ENCODE results near the gene HSF4. TPM values are rescaled to one million over a fixed set of nuclear protein-coding genes. Genes with fewer than 3 reads are reported as not detected.

Gene HSF4
- total RNA-seq, 1 experiment from 2014 or later = 1.2 TPM

GRCh38 chr16:67191995-67192681, 27.6 kb downstream of the HSF4 start, which contains the start of gene E2F4:
E2F4 (plus strand) TSS chr16:67192155; CDS start chr16:67192228, 73 bp downstream.
- no CpG with 5 or more reads among the region's 54 CpGs for WGBS (ENCODE audit: extremely low coverage, insufficient read length, low lambda C conversion rate)
- Histone ChIP-seq H2BK5ac (ENCODE audit: insufficient read length, low read length) (no peak within 1 kb of the TSS), H3K18ac (ENCODE audit: insufficient read length, low read depth, low read length) (no peak within 1 kb of the TSS), H4K91ac (ENCODE audit: insufficient read length, low read depth, low read length) (no peak within 1 kb of the TSS), H3K79me2 (ENCODE audit: insufficient read depth, low read length) (peaks cover 13% of the 10 kb centered on the region; the same call in 1 of the 2 replicates), H4K20me1 (ENCODE audit: control insufficient read depth, insufficient read depth, insufficient read length) (no peaks in the 10 kb centered on the region), H2BK20ac (ENCODE audit: low read depth, low read length, poor library complexity, severe bottlenecking) (no peak within 1 kb of the TSS), H3K4me1 (ENCODE audit: insufficient read depth, low read length) (no peaks in the 10 kb centered on the region), H3K27me3 (ENCODE audit: insufficient read depth, low read length) (no peaks in the 10 kb centered on the region; the same call in 1 of the 2 replicates), H4K5ac (ENCODE audit: insufficient read length, low read depth, low read length) (no peak within 1 kb of the TSS), H2BK12ac (ENCODE audit: insufficient read length, low read depth, low read length) (no peak within 1 kb of the TSS), H2BK120ac (ENCODE audit: low read depth, low read length, poor library complexity, severe bottlenecking) (no peak within 1 kb of the TSS), H3K14ac (ENCODE audit: insufficient read depth, low read length) (no peak within 1 kb of the TSS; the same call in 1 of the 2 replicates), H3K56ac (ENCODE audit: insufficient read length, low read depth, low read length) (no peak within 1 kb of the TSS), H2AFZ (ENCODE audit: low read length) (no peak within 1 kb of the TSS), H3K9ac (ENCODE audit: extremely low read depth, insufficient read length, low read length) (peak within 1 kb of the TSS; percentile 87), H2BK15ac (ENCODE audit: low read depth, low read length) (no peak within 1 kb of the TSS), H3K4ac (ENCODE audit: low read depth, low read length) (no peak within 1 kb of the TSS), H3K9me3 (ENCODE audit: control insufficient read depth, low read depth, low read length) (no peaks in the 10 kb centered on the region), H3K27ac (ENCODE audit: insufficient read length, low read depth, low read length) (no peak within 1 kb of the TSS), H3K23ac (ENCODE audit: insufficient read length, low read depth, low read length) (no peak within 1 kb of the TSS), H3K23me2 (ENCODE audit: insufficient read length, low read depth, low read length, poor library complexity, severe bottlenecking) (peaks cover 8% of the 10 kb centered on the region), H3K4me2 (ENCODE audit: insufficient read depth, insufficient read length, low read length) (peak within 1 kb of the TSS; percentile 89), H2AK5ac (ENCODE audit: insufficient read length, low read length) (no peak within 1 kb of the TSS), H4K8ac (replicated peaks; ENCODE audit: insufficient read length, low read depth, low read length) (no peak within 1 kb of the TSS), H3T11ph (ENCODE audit: low read length) (no peak within 1 kb of the TSS), H3K79me1 (ENCODE audit: insufficient read depth, low read depth, low read length, poor library complexity, severe bottlenecking) (peaks cover 13% of the 10 kb centered on the region)
- no peak for TF ChIP-seq CTCF (conservative IDR thresholded peaks at IDR 0.05)
- H3K4me3 Mint-ChIP-seq = peak within 1 kb of the TSS; percentile 86 to 93
- peaks cover 36 to 45% (median 43%) of the 10 kb centered on the region in 3 experiments for H3K36me3 Mint-ChIP-seq (ENCODE audit: insufficient read depth in 1 of 3, low read depth in 3 of 3)
- H3K27ac Mint-ChIP-seq = no peak within 1 kb of the TSS; a peak in 2 of 7 replicates
- DNase-seq = peak; percentile 91
- peaks cover 18 to 29% of the 10 kb centered on the region in 2 experiments for H3K4me1 Mint-ChIP-seq
- H3K27me3 Mint-ChIP-seq (ENCODE audit: low read depth) = 0 out of 2 replicates have a peak, but pooled peaks cover 3% of the 10 kb centered on the region
- no peaks in the 10 kb centered on the region; a peak in 1 of 5 replicates for H3K9me3 Mint-ChIP-seq

Measured in H9 (cell line).